Spinal cord (tissue), 10 donors: ENCODE data around the gene SPAST. TPM values are rescaled to one million over a fixed set of nuclear protein-coding genes. Genes with fewer than 3 reads are reported as not detected.
"Not testable (repeated sequence)": the region's sequence is repeated elsewhere in the genome, so short reads cannot be mapped to it uniquely, and the experiment has no call there.

Experiments used
- DNase-seq, 6 donors: peaks; one replicate each; pipeline versions ENCODE4 v3.0.0 to v3.0.0-alpha.2; 2013 to 2015; ENCODE audit warnings: low spot score in 6 of 6, low read depth in 4 of 6
- H3K27ac ChIP-seq: one replicate; pipeline ENCODE4 v1.5.1; 2013; ENCODE audit warnings: low read depth, low read length, control low read depth
- H3K27me3 ChIP-seq: one replicate; pipeline ENCODE4 v1.6.1; 2013; ENCODE audit warnings: low read length; ENCODE audit not compliant: control insufficient read depth, insufficient read depth
- H3K36me3 ChIP-seq: one replicate; pipeline ENCODE4 v1.6.1; 2013; ENCODE audit warnings: low read length; ENCODE audit not compliant: control insufficient read depth, insufficient read depth
- H3K4me1 ChIP-seq: one replicate; pipeline ENCODE4 v1.6.1; 2013; ENCODE audit warnings: low read length; ENCODE audit not compliant: control insufficient read depth, insufficient read depth
- H3K4me3 ChIP-seq: one replicate; pipeline ENCODE4 v1.5.1; 2013; ENCODE audit warnings: low read depth, low read length, control low read depth
- H3K9me3 ChIP-seq: one replicate; pipeline ENCODE4 v1.6.1; 2013; ENCODE audit warnings: low read length; ENCODE audit not compliant: control insufficient read depth, insufficient read depth
- WGBS: methylation state at CpG from one replicate; pipeline ENCODE4 v1.1.5; 2013; ENCODE audit warnings: missing lambda C conversion rate; ENCODE audit not compliant: insufficient coverage; 5-methylcytosine and 5-hydroxymethylcytosine counted together
- polyA plus RNA-seq, 2 donors: library from polyadenylated mRNA; unstranded; fragments of 120-200 nt; gene quantifications; one replicate each; pipeline ENCODE4 v1.2.1, GENCODE V29; 2013; ENCODE audit not compliant: insufficient read length in 2 of 2
- total RNA-seq, 2 donors: library from RNA; depleted of rRNA in 1 of 2; stranded (reverse); fragments of 120-200 nt in 1 of 2; fragments of >200 nt in 1 of 2; gene quantifications; one replicate each; pipeline versions ENCODE4 v1.2.3 to v1.2.4, GENCODE V29; 2013 to 2014
- donor health status: healthy.

SPAST gene
- total and polyA plus RNA-seq, 4 donors: 35.1 to 90.7 (median 48.8) TPM

GRCh38 chr2:32166115-32166574 is 102.8 kb downstream of the SPAST start:
- no peak for DNase-seq
- WGBS: 12% methylated on average over 3 of the region's 11 CpGs

DNA sequence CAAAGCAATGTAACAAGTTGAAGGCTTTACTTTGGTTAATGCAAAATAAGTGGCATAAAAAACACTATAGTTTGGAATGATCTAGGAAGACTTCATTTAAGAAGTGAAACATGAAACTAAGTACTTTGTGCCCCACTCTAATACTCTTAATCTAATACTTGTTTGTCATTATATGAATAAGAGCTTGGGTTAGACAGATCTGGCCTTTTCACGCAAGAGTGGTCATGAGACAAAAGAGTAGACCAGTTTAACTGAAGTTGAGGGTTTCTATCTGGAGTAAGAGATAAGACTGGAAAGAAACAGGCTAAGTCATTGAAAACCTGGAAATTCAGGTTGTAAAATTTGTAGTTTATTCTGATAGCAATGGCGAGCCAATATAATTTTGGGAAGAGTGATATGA is 105.2 kb downstream of the SPAST start:
- Histone ChIP-seq H3K9me3 (no peaks in the 10 kb centered on the region), H3K4me3 (no peak overlapping the region), H3K36me3 (peaks cover 4% of the 10 kb centered on the region), H3K27ac (no peak overlapping the region), H3K27me3 (no peaks in the 10 kb centered on the region), H3K4me1 (peaks cover 4% of the 10 kb centered on the region)
- no peak for DNase-seq
- 100% methylated on average over 1 of the region's 2 CpGs for WGBS

More at GRCh38 chr2:32166115-32166574, 102.8 kb downstream of the SPAST start:
- Histone ChIP-seq H3K4me3 (peak overlapping the region; percentile 95), H3K27me3 (no peaks in the 10 kb centered on the region), H3K9me3 (no peaks in the 10 kb centered on the region), H3K36me3 (no peaks in the 10 kb centered on the region), H3K27ac (peak overlapping the region; percentile 84), H3K4me1 (peaks cover 4% of the 10 kb centered on the region)

DNA sequence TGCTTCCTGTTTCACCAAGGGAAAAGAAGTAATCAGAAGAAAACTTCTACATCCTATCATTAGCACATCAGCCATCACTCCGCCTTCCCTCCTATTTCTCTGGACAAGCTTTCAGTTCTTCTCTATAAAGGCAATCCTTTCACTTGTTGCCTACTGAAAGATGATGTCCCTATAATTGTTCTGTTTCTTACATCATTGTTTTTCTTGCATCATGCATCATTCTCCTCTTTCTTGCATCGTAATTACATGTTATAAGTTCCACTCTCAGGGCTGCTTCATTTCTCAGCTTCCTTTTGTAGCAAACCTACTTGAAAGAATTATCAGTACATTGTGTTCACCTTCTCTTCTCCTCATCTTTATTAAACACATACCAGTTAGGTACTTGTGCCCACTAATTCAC is 109.5 kb downstream of the SPAST start:
- no peak overlapping the region for H3K4me3 ChIP-seq
- no peak overlapping the region for H3K27ac ChIP-seq
- H3K9me3 ChIP-seq: no peaks in the 10 kb centered on the region
- no peak for DNase-seq
- H3K4me1 ChIP-seq: no peaks in the 10 kb centered on the region
- WGBS: 95% methylated on average over 2 of the region's 2 CpGs
- peaks cover 15% of the 10 kb centered on the region for H3K36me3 ChIP-seq
- no peaks in the 10 kb centered on the region for H3K27me3 ChIP-seq

DNA sequence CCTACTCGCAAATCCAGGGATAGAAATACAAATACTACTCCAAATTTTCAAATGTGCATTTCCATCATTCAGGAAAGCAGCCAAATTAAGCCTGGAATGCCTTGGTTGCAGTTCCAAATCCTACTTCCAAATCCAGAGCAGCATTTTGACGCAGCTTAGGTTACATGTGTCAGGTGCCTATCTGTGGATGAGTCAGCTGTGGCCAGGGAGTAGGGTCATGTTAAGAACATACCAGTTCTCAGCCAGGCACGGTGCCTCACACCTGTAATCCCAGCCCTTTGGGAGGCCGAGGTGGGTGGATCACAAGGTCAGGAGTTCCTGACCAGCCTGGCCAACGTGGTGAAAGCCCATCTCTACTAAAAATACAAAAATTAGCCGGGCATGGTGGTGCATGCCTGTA is 119.3 kb downstream of the SPAST start:
- Histone ChIP-seq H3K27ac (no peak overlapping the region), H3K36me3 (peaks cover 32% of the 10 kb centered on the region), H3K9me3 (no peaks in the 10 kb centered on the region), H3K4me3 (no peak overlapping the region), H3K27me3 (no peaks in the 10 kb centered on the region), H3K4me1 (no peaks in the 10 kb centered on the region)
- DNase-seq: no peak
- 100% methylated on average over 3 of the region's 6 CpGs for WGBS

DNA sequence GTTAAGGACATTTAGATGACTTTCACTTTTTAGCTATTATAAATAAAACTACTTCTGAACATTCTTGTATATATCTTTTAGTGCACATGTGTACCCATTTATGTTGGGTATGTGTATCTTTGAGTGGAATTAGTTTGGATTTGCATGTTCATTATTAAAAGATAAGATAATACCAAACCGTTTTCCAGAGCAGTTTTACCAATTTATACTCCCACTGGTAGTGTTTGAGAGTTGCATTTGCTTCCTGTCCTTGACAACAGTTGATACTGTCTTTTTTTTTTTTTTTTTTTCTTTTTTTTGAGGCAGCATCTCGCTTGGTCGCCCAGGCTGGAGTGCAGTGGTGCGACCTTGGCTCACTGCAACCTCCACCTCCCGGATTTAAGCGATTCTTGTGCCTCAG is 125.7 kb downstream of the SPAST start:
- DNase-seq: no peak
- Histone ChIP-seq H3K4me3 (no peak overlapping the region), H3K4me1 (no peaks in the 10 kb centered on the region), H3K36me3 (peaks cover 13% of the 10 kb centered on the region), H3K27ac (no peak overlapping the region), H3K27me3 (no peaks in the 10 kb centered on the region), H3K9me3 (no peaks in the 10 kb centered on the region)
- no CpG with 5 or more reads among the region's 6 CpGs for WGBS

DNA sequence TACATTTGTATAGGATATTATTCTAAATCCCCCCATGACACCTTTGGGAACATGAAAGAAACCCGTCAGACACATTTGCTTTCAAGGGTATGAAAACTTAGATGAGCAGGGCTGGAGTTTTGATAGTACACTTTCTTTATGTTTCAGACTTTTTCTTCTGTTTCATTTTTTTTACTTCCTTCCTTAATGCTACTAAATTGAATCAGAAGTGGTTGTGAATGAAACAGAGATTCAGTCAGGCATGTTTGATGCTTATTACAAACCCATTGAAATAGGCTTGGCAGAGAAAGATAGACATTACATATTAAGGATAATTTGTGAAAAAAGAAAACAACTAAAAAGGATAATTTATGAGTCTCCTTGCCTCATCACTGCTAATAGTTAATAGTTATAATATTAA is 129.1 kb downstream of the SPAST start:
- H3K27ac ChIP-seq: no peak overlapping the region
- WGBS: no CpG with 5 or more reads among the region's 1 CpG
- no peak for DNase-seq

GRCh38 chr2:32200814-32201213 is 137.5 kb downstream of the SPAST start:
- Histone ChIP-seq H3K9me3 (no peaks in the 10 kb centered on the region), H3K36me3 (peaks cover 9% of the 10 kb centered on the region), H3K4me3 (no peak overlapping the region), H3K4me1 (no peaks in the 10 kb centered on the region), H3K27ac (no peak overlapping the region), H3K27me3 (no peaks in the 10 kb centered on the region)
- WGBS: no CpG with 5 or more reads among the region's 1 CpG
- DNase-seq: no peak

More for the DNA sequence above, 129.1 kb downstream of the SPAST start:
- Histone ChIP-seq H3K36me3 (no peaks in the 10 kb centered on the region), H3K4me3 (no peak overlapping the region), H3K9me3 (no peaks in the 10 kb centered on the region), H3K27me3 (no peaks in the 10 kb centered on the region), H3K4me1 (no peaks in the 10 kb centered on the region)

- not testable (repeated sequence) for DNase-seq, H3K9me3 ChIP-seq, H3K27me3 ChIP-seq, H3K4me1 ChIP-seq, H3K27ac ChIP-seq, H3K4me3 ChIP-seq
- WGBS: 92% methylated on average over 2 of the region's 3 CpGs
- H3K36me3 ChIP-seq: peaks cover 12% of the 10 kb centered on the region
These were observed 140.1 kb downstream of the SPAST start for GRCh38 chr2:32203428-32203827.

Other genes starting within 250 kb of the SPAST start
- 10 to 100 TPM; 32.7 to 49.0 TPM for gene MEMO1, start 52.5 kb upstream of the SPAST start, total RNA-seq
- gene MEMO1, start 52.5 kb upstream of the SPAST start, polyA plus RNA-seq: 10 to 100 TPM; 44.8 to 45.4 TPM
- 10 to 100 TPM; 58.3 to 81.1 TPM for gene DPY30, start 23.8 kb upstream of the SPAST start, total RNA-seq
- gene DPY30, start 23.8 kb upstream of the SPAST start, polyA plus RNA-seq: 100 to 1,000 TPM in 1 of 2 donors, 10 to 100 TPM in 1; 90.7 to 103 TPM
- gene SLC30A6, start 102.3 kb downstream of the SPAST start, total RNA-seq: 10 to 100 TPM; 25.1 to 35.9 TPM
- 10 to 100 TPM; 13.7 to 14.2 TPM for gene SLC30A6, start 102.3 kb downstream of the SPAST start, polyA plus RNA-seq
- gene NLRC4, start 201.3 kb downstream of the SPAST start, total RNA-seq: 1 to 10 TPM; 1.4 to 3.9 TPM
- gene NLRC4, start 201.3 kb downstream of the SPAST start, polyA plus RNA-seq: 1 to 10 TPM; 1.0 to 1.5 TPM
- gene YIPF4, start 214.3 kb downstream of the SPAST start, total RNA-seq: 10 to 100 TPM; 35.5 to 46.6 TPM
- 10 to 100 TPM; 45.7 to 53.5 TPM for gene YIPF4, start 214.3 kb downstream of the SPAST start, polyA plus RNA-seq